ENCODE data around the gene C6orf141.

DNA sequence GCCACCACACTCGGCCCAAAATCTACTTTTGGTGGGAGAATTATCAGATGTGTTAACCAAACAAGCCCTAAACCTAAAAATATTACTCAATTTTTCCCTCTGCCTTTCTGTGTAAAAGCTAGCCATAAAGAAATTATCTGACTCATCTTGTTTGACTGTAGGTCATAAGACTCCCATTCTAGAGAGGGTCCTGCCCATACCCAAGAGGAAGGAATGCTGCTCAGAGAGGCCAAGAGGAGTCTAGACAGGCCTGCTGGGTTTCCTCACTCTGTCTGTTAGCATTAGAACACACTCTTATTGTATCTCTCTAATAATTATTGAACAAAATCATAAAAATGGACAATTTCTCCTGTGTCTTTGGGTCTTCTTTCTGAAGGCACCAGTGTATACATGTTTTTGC, 26.1 kb downstream of the C6orf141 start:
- TF ChIP-seq POLR2A (IDR thresholded peaks at IDR 0.05; ENCODE audit: low read depth, low read length) = no peak
- TF ChIP-seq POLR2AphosphoS5 (IDR thresholded peaks at IDR 0.05; ENCODE audit: low read depth, low read length) = no peak
- no peak for TF ChIP-seq TAF1 (IDR thresholded peaks at IDR 0.05; ENCODE audit: borderline replicate concordance, low read depth, low read length)
